Thoracic aorta (tissue), 2 donors: ENCODE measurements around the gene LCE2C. TPM values are rescaled to one million over a fixed set of nuclear protein-coding genes. Genes with fewer than 3 reads are reported as not detected.
"Not testable (repeated sequence)": the region's sequence is repeated elsewhere in the genome, so short reads cannot be mapped to it uniquely, and the experiment has no call there.

Source experiments
- ATAC-seq: fragments of 150-250 bp; one replicate; pipeline ENCODE4 v1.8.0; 2017; ENCODE audit warnings: low read depth; ENCODE audit not compliant: insufficient number of reproducible peaks, low FRiP score
- DNase-seq: peaks from one replicate; pipeline ENCODE4 v3.0.0-alpha.2; 2020; ENCODE audit warnings: low spot score
- H3K27ac ChIP-seq, 2 donors: fragments of 200-600 bp; sonication (generic); 1 replicate in 1 of 2; 2 replicates in 1 of 2; pipeline ENCODE4 v1.5.1; 2016; ENCODE audit warnings: mild to moderate bottlenecking in 2 of 2, moderate library complexity in 2 of 2
- H3K27me3 ChIP-seq: fragments of 200-600 bp; sonication (generic); replicated peaks from 2 replicates; pipeline ENCODE4 v1.6.0; 2016; ENCODE audit warnings: mild to moderate bottlenecking; ENCODE audit not compliant: insufficient read depth
- H3K36me3 ChIP-seq: fragments of 200-600 bp; sonication (generic); one replicate; pipeline ENCODE4 v1.5.1; 2016
- H3K4me1 ChIP-seq, 2 donors: fragments of 200-600 bp; sonication (generic); 1 replicate in 1 of 2; 2 replicates in 1 of 2; pipeline versions ENCODE4 v1.5.1 to v1.6.0; 2016; ENCODE audit warnings: low read depth in 2 of 2, mild to moderate bottlenecking in 1 of 2; ENCODE audit not compliant: control insufficient read depth in 1 of 2
- H3K4me3 ChIP-seq: fragments of 200-600 bp; sonication (generic); 2 replicates; pipeline ENCODE4 v1.5.1; 2016; ENCODE audit warnings: mild to moderate bottlenecking
- H3K9me3 ChIP-seq: fragments of 200-600 bp; sonication (generic); 2 replicates; pipeline ENCODE4 v1.5.1; 2016
- CTCF ChIP-seq: fragments of 200-600 bp; sonication (generic); IDR thresholded peaks from one replicate; pipeline ENCODE4 v1.5.1; 2019; ENCODE audit warnings: antibody characterized with exemption
- total RNA-seq, 2 donors: library from RNA; depleted of rRNA; stranded (reverse); fragments of >200 nt; gene quantifications; one replicate each; pipeline versions ENCODE4 v1.1.0 to v1.2.3, GENCODE V29; 2016

Gene LCE2C
- total RNA-seq, 2 donors from 2014 or later, result 1.8 TPM; not detected in 1

GRCh38 chr1:152683846-152684245 is 8.8 kb downstream of the LCE2C start:
- DNase-seq, result no peak
- Histone ChIP-seq H3K27me3 (no peaks in the 10 kb centered on the region), H3K4me3 (no peak overlapping the region), H3K9me3 (no peaks in the 10 kb centered on the region), H3K27ac (no peak overlapping the region), H3K36me3 (no peaks in the 10 kb centered on the region), H3K4me1 (no peaks in the 10 kb centered on the region)
- no peak for TF ChIP-seq CTCF
- no peak for ATAC-seq

- not testable (repeated sequence) for H3K4me1 ChIP-seq, H3K4me3 ChIP-seq, H3K27ac ChIP-seq, ATAC-seq, H3K27me3 ChIP-seq, H3K9me3 ChIP-seq, H3K36me3 ChIP-seq, DNase-seq
These were observed 10.7 kb downstream of the LCE2C start, which contains the start of gene LCE2B for GRCh38 chr1:152685823-152686222. Gene LCE2B, plus strand, starts transcription at chr1:152686123. Its CDS starts 721 bp downstream, at chr1:152686844.

GRCh38 chr1:152697701-152698600 is 22.9 kb downstream of the LCE2C start, which contains the start of gene LCE2A:
Gene LCE2A, plus strand, starts transcription at chr1:152698345. Its CDS starts 557 bp downstream, at chr1:152698902.
- H3K4me1 ChIP-seq, result no peaks in the 10 kb centered on the region
- no peak within 1 kb of the TSS for H3K4me3 ChIP-seq
- ATAC-seq, result no peak
- no peaks in the 10 kb centered on the region for H3K9me3 ChIP-seq
- H3K27ac ChIP-seq, result no peak within 1 kb of the TSS
- no peaks in the 10 kb centered on the region for H3K27me3 ChIP-seq
- H3K36me3 ChIP-seq, result no peaks in the 10 kb centered on the region
- TF ChIP-seq CTCF, result no peak
- no peak for DNase-seq

GRCh38 chr1:152699746-152700145 is 24.7 kb downstream of the LCE2C start:
- no peaks in the 10 kb centered on the region for H3K27me3 ChIP-seq
- DNase-seq (no peak), ATAC-seq (no peak)
- no peak overlapping the region for H3K27ac ChIP-seq
- no peaks in the 10 kb centered on the region for H3K4me1 ChIP-seq
- no peaks in the 10 kb centered on the region for H3K36me3 ChIP-seq
- H3K9me3 ChIP-seq, result no peaks in the 10 kb centered on the region
- TF ChIP-seq CTCF, result no peak
- no peak overlapping the region for H3K4me3 ChIP-seq

GRCh38 chr1:152707860-152708259 is 32.8 kb downstream of the LCE2C start, which contains the start of gene LCE4A:
Gene LCE4A, plus strand, starts transcription at chr1:152708160. Its CDS starts 916 bp downstream, at chr1:152709076.
- H3K36me3 ChIP-seq, result no peaks in the 10 kb centered on the region
- no peaks in the 10 kb centered on the region for H3K27me3 ChIP-seq
- no peak within 1 kb of the TSS for H3K27ac ChIP-seq
- no peaks in the 10 kb centered on the region for H3K9me3 ChIP-seq
- DNase-seq (no peak), ATAC-seq (no peak)
- no peak for TF ChIP-seq CTCF
- no peak within 1 kb of the TSS for H3K4me3 ChIP-seq
- no peaks in the 10 kb centered on the region for H3K4me1 ChIP-seq
